H1 (cell line): ENCODE data around the gene LRBA. TPM values are rescaled to one million over a fixed set of nuclear protein-coding genes. Genes with fewer than 3 reads are reported as not detected.

Experiments
- BRCA1 ChIP-seq: IDR thresholded peaks from 2 replicates; pipeline ENCODE4 v1.6.1; 2012; ENCODE audit warnings: low read depth, low read length, improper control_type of control experiment
- CHD1 ChIP-seq: IDR thresholded peaks from 2 replicates; pipeline ENCODE4 v1.6.1; 2012; ENCODE audit warnings: low read depth, low read length, improper control_type of control experiment
- EP300 ChIP-seq, 2 experiments: IDR thresholded peaks; 1 replicate in 1 of 2; 2 replicates in 1 of 2; pipeline ENCODE4 v1.6.1; 2011 to 2012; ENCODE audit warnings: low read depth in 2 of 2, low read length in 2 of 2, mild to moderate bottlenecking in 2 of 2, borderline replicate concordance in 1 of 2, inconsistent platforms in 1 of 2, moderate library complexity in 1 of 2
- KDM5A ChIP-seq: fragments of 200-600 bp; IDR thresholded peaks from 2 replicates; pipeline ENCODE4 v1.7.1; 2012; ENCODE audit warnings: mild to moderate bottlenecking, low read length, inconsistent platforms, mixed read lengths
- MAFK ChIP-seq: IDR thresholded peaks from 2 replicates; pipeline ENCODE4 v1.6.1; 2012; ENCODE audit warnings: low read depth, mild to moderate bottlenecking, improper control_type of control experiment, low read length
- SIX5 ChIP-seq: IDR thresholded peaks from 2 replicates; pipeline ENCODE4 v1.6.1; 2011; ENCODE audit warnings: mild to moderate bottlenecking, low read depth, low read length
- USF2 ChIP-seq: IDR thresholded peaks from 2 replicates; pipeline ENCODE4 v1.6.1; 2011; ENCODE audit warnings: low read length, improper control_type of control experiment
- polyA plus RNA-seq, 7 experiments: library from polyadenylated mRNA; depleted of rRNA in 3 of 7; stranded (reverse) in 5 of 7; unstranded in 2 of 7; fragments of >200 nt in 5 of 7; fragments of 200-250 nt in 2 of 7; gene quantifications; 1 replicate in 5 of 7; 2 replicates in 1 of 7; 4 replicates in 1 of 7; pipeline versions ENCODE4 v1.2.1 to v1.2.3, GENCODE V29; 2011 to 2013; ENCODE audit warnings: missing spikeins in 2 of 7, mixed read lengths in 2 of 7
- total RNA-seq: library from RNA; stranded (reverse); fragmentation: NEBNext Ultra II Directional; extraction: Animal tissue kit (Norgen Biotek cat#: 25700); gene quantifications from 2 replicates; pipeline ENCODE4 v1.2.1, GENCODE V29; 2021
- TF ChIP-seq, protein P1 (sequence below): fragments of 300-600 bp; sonication (generic); IDR thresholded peaks from 2 replicates; pipeline ENCODE4 v1.7.1; 2012; ENCODE audit warnings: low read length, moderate library complexity, mild to moderate bottlenecking, inconsistent platforms; ENCODE audit not compliant: insufficient replicate concordance
- TF ChIP-seq, protein P2 (sequence below): IDR thresholded peaks from 2 replicates; pipeline ENCODE4 v1.6.1; 2012; ENCODE audit warnings: low read length, inconsistent platforms

LRBA gene
- total and polyA plus RNA-seq, 2 of the 8 experiments (the other 6 are each of a cell fraction or from before 2014, with no cell fraction given) = 54.6 to 83.2 TPM

DNA sequence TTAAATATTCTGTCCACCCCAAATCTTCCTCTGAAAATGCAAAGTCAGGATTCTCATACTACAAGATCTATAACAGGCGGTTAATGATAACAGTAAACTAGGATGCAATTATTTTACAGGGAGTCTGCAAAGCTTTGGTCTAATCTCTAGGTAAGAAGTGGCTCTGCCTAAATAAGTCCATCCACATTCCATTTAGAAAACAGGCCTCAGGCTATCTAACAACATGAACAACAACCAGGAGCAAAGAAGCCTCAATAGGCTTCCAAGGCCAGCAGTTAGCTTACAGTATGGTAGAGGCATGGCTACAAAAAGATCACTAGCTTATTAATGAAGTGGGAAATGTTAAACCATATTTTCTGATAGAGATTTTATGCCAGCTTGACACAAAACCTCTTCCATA, 426.8 kb downstream of the LRBA start (continued):
- TF ChIP-seq, protein P1, sequence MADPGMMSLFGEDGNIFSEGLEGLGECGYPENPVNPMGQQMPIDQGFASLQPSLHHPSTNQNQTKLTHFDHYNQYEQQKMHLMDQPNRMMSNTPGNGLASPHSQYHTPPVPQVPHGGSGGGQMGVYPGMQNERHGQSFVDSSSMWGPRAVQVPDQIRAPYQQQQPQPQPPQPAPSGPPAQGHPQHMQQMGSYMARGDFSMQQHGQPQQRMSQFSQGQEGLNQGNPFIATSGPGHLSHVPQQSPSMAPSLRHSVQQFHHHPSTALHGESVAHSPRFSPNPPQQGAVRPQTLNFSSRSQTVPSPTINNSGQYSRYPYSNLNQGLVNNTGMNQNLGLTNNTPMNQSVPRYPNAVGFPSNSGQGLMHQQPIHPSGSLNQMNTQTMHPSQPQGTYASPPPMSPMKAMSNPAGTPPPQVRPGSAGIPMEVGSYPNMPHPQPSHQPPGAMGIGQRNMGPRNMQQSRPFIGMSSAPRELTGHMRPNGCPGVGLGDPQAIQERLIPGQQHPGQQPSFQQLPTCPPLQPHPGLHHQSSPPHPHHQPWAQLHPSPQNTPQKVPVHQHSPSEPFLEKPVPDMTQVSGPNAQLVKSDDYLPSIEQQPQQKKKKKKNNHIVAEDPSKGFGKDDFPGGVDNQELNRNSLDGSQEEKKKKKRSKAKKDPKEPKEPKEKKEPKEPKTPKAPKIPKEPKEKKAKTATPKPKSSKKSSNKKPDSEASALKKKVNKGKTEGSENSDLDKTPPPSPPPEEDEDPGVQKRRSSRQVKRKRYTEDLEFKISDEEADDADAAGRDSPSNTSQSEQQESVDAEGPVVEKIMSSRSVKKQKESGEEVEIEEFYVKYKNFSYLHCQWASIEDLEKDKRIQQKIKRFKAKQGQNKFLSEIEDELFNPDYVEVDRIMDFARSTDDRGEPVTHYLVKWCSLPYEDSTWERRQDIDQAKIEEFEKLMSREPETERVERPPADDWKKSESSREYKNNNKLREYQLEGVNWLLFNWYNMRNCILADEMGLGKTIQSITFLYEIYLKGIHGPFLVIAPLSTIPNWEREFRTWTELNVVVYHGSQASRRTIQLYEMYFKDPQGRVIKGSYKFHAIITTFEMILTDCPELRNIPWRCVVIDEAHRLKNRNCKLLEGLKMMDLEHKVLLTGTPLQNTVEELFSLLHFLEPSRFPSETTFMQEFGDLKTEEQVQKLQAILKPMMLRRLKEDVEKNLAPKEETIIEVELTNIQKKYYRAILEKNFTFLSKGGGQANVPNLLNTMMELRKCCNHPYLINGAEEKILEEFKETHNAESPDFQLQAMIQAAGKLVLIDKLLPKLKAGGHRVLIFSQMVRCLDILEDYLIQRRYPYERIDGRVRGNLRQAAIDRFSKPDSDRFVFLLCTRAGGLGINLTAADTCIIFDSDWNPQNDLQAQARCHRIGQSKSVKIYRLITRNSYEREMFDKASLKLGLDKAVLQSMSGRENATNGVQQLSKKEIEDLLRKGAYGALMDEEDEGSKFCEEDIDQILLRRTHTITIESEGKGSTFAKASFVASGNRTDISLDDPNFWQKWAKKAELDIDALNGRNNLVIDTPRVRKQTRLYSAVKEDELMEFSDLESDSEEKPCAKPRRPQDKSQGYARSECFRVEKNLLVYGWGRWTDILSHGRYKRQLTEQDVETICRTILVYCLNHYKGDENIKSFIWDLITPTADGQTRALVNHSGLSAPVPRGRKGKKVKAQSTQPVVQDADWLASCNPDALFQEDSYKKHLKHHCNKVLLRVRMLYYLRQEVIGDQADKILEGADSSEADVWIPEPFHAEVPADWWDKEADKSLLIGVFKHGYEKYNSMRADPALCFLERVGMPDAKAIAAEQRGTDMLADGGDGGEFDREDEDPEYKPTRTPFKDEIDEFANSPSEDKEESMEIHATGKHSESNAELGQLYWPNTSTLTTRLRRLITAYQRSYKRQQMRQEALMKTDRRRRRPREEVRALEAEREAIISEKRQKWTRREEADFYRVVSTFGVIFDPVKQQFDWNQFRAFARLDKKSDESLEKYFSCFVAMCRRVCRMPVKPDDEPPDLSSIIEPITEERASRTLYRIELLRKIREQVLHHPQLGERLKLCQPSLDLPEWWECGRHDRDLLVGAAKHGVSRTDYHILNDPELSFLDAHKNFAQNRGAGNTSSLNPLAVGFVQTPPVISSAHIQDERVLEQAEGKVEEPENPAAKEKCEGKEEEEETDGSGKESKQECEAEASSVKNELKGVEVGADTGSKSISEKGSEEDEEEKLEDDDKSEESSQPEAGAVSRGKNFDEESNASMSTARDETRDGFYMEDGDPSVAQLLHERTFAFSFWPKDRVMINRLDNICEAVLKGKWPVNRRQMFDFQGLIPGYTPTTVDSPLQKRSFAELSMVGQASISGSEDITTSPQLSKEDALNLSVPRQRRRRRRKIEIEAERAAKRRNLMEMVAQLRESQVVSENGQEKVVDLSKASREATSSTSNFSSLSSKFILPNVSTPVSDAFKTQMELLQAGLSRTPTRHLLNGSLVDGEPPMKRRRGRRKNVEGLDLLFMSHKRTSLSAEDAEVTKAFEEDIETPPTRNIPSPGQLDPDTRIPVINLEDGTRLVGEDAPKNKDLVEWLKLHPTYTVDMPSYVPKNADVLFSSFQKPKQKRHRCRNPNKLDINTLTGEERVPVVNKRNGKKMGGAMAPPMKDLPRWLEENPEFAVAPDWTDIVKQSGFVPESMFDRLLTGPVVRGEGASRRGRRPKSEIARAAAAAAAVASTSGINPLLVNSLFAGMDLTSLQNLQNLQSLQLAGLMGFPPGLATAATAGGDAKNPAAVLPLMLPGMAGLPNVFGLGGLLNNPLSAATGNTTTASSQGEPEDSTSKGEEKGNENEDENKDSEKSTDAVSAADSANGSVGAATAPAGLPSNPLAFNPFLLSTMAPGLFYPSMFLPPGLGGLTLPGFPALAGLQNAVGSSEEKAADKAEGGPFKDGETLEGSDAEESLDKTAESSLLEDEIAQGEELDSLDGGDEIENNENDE = no peak
- TF ChIP-seq KDM5A = no peak
- TF ChIP-seq BRCA1 = no peak
- TF ChIP-seq USF2 = no peak
- no peak for TF ChIP-seq MAFK
- no peak for TF ChIP-seq EP300 (IDR thresholded peaks at IDR 0.05; ENCODE audit: borderline replicate concordance in 1 of 2, low read depth in 2 of 2, low read length in 2 of 2)
- TF ChIP-seq CHD1 = no peak
- TF ChIP-seq SIX5 = no peak
- TF ChIP-seq, protein P2, sequence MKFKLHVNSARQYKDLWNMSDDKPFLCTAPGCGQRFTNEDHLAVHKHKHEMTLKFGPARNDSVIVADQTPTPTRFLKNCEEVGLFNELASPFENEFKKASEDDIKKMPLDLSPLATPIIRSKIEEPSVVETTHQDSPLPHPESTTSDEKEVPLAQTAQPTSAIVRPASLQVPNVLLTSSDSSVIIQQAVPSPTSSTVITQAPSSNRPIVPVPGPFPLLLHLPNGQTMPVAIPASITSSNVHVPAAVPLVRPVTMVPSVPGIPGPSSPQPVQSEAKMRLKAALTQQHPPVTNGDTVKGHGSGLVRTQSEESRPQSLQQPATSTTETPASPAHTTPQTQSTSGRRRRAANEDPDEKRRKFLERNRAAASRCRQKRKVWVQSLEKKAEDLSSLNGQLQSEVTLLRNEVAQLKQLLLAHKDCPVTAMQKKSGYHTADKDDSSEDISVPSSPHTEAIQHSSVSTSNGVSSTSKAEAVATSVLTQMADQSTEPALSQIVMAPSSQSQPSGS = no peak
